ENCODE measurements around the gene GRM1.

GRM1 gene

DNA sequence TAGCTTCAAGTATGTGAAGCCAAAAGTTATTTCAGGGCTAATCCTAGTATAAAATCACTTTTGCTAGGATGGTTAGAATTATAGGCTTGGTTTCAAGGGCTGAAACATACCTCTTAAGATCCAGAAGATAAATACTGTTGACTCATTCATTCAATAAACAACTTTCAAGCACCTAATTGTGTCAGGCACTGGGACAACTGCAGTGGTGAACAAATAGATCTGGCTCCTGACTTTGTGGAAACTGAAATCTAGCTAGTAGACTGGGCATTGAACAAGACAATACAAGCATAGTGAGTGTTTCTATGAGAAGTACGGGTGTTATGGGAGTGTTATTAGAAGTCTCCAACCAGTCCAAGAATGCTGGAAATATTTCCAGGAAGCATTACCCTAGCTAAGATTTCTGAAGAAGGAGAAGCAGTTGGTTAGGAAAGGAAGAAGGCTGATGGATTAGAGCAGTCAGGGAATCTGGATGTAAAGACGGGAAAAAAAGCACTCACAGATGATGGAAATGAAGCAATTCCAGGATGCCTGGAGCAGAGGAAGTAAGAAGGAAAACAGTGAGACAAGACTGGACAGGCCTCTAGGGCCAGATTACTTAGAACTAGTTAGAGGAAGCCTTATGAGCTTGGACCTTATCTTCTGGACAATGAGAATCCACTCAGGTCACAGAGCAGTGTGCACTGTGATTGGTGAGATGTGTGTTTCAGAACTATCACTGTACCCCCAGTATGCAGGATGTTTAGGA lies 382.2 kb downstream of the GRM1 start:
- DNase-seq, result no peak
- TF ChIP-seq, protein P1, sequence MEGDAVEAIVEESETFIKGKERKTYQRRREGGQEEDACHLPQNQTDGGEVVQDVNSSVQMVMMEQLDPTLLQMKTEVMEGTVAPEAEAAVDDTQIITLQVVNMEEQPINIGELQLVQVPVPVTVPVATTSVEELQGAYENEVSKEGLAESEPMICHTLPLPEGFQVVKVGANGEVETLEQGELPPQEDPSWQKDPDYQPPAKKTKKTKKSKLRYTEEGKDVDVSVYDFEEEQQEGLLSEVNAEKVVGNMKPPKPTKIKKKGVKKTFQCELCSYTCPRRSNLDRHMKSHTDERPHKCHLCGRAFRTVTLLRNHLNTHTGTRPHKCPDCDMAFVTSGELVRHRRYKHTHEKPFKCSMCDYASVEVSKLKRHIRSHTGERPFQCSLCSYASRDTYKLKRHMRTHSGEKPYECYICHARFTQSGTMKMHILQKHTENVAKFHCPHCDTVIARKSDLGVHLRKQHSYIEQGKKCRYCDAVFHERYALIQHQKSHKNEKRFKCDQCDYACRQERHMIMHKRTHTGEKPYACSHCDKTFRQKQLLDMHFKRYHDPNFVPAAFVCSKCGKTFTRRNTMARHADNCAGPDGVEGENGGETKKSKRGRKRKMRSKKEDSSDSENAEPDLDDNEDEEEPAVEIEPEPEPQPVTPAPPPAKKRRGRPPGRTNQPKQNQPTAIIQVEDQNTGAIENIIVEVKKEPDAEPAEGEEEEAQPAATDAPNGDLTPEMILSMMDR (IDR thresholded peaks at IDR 0.05; ENCODE audit: low read depth, low read length, missing control alignments), result no peak
- no peaks in the 10 kb centered on the region for H3K27me3 ChIP-seq (replicated peaks)
- no peak overlapping the region for H3K4me3 ChIP-seq (ENCODE audit: low read depth, low read length)
- in situ Hi-C loops (cut with HindIII; ENCODE audit: low pct_ligation_motif_present, low sequenced_read_pairs), result no loop called here
- H3K36me3 ChIP-seq (replicated peaks), result no peaks in the 10 kb centered on the region
- H3K27ac ChIP-seq, result no peak overlapping the region

DNA sequence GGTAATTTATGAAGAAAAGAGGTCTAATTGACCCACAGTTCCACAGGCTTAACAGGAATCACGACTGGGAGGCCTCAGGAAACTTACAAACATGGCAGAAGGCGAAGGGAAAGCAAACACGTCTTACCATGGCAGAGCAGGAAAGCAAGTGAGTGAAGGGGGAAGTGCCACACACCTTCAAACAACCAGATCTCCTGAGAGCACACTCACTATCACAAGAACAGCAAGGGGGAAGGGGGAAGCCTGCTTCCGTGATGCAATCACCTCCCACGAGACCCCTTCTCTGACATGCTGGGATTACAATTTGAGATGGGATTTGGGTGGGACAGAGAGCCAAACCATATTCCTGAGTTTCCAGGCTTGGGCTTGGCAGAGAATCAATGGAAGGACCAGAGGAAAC lies 390.7 kb downstream of the GRM1 start:
- Histone ChIP-seq H3K36me3 (replicated peaks) (no peaks in the 10 kb centered on the region), H3K27ac (no peak overlapping the region), H3K27me3 (replicated peaks) (no peaks in the 10 kb centered on the region), H3K4me3 (ENCODE audit: low read depth, low read length) (no peak overlapping the region)
- DNase-seq, result no peak
- TF ChIP-seq, protein P1 (IDR thresholded peaks at IDR 0.05; ENCODE audit: low read depth, low read length, missing control alignments), result no peak
- in situ Hi-C loops (cut with HindIII; ENCODE audit: low pct_ligation_motif_present, low sequenced_read_pairs), result no loop called here

DNA sequence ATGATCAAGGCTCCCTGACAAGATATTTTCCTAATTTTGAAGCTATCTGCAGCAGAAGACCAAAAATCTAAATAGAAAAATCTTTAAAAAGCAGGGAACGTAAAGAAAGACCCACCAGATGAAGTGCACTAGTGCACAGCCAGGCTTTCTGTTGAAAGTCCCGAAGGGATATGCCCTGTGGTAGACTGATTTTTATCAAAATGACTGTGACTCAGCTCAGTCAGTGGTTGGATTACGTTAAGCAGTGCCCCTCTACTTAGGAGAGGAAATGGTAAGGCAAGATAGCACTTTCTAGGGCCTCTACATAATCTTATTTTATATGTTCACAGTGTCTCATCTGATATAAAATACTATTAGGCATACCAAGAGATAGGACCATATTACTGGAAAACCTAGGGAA lies 391.4 kb downstream of the GRM1 start:
- TF ChIP-seq, protein P1 (IDR thresholded peaks at IDR 0.05; ENCODE audit: low read depth, low read length, missing control alignments), result no peak
- no peaks in the 10 kb centered on the region for H3K27me3 ChIP-seq (replicated peaks)
- DNase-seq, result no peak

DNA sequence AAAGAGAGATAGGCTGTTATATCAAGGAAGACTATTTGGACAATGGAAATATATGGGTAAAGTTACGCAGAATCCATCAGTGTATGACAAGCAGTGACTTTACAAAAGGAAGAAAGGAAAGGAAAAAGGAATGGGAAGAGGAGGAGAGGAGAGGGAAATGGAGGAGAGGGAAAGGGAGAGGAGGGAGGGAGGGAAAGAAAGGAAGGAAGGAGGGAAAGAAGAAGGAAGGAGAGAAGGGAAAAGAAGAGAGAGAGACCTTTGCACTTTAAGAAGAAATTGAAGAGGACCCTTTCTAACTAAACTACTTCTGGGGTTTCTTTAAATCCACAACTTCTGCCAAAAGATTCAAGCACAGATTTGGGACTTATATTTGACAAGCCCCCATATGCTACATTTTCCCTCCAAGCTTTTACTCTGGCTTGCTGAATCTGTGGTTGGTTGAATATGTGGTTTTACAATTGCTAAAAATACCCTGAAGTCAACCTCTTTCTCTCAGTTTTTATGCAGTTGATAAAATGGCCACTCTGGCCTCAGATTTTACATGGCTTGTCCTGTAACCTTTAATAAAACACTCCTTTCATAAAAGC lies 394.0 kb downstream of the GRM1 start:
- Histone ChIP-seq H3K27ac (no peak overlapping the region), H3K36me3 (replicated peaks) (no peaks in the 10 kb centered on the region), H3K4me3 (ENCODE audit: low read depth, low read length) (no peak overlapping the region), H3K27me3 (replicated peaks) (no peaks in the 10 kb centered on the region)
- TF ChIP-seq, protein P1 (IDR thresholded peaks at IDR 0.05; ENCODE audit: low read depth, low read length, missing control alignments), result no peak
- no peak for DNase-seq
- in situ Hi-C loops (cut with HindIII; ENCODE audit: low pct_ligation_motif_present, low sequenced_read_pairs), result no loop called here

More for the DNA sequence above, 391.4 kb downstream of the GRM1 start:
- Histone ChIP-seq H3K4me3 (ENCODE audit: low read depth, low read length) (no peak overlapping the region), H3K36me3 (replicated peaks) (no peaks in the 10 kb centered on the region), H3K27ac (no peak overlapping the region)
- in situ Hi-C loops (cut with HindIII; ENCODE audit: low pct_ligation_motif_present, low sequenced_read_pairs), result no loop called here

DNA sequence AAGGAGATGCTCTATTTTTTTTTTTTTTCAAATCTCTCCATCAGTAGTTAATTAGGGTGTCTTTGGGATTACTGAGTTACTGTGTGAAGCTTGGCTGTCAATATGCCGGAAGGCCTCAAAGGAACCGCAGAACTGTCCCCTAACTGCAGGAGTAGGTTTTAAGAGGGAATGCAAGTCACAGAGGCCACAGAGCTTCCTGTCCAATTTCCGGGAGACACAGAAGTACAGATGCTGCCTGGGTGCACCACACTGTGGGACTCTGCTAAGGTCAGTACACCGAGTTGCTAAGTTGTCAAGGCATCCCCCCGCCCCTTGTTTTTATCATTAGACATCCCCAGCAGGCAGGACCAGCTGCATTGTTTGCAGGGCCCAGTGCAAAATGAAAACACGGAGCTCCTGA lies 394.6 kb downstream of the GRM1 start:
- TF ChIP-seq, protein P1 (IDR thresholded peaks at IDR 0.05; ENCODE audit: low read depth, low read length, missing control alignments), result no peak
- in situ Hi-C loops (cut with HindIII; ENCODE audit: low pct_ligation_motif_present, low sequenced_read_pairs), result no loop called here
- Histone ChIP-seq H3K27me3 (replicated peaks) (no peaks in the 10 kb centered on the region), H3K27ac (no peak overlapping the region), H3K4me3 (ENCODE audit: low read depth, low read length) (no peak overlapping the region), H3K36me3 (replicated peaks) (no peaks in the 10 kb centered on the region)
- DNase-seq, result no peak
